IPS DF 6.9 (cell line): ENCODE measurements around the gene ORC2.
A peak's percentile ranks its signal among the peaks of the same experiment; 100 is the strongest.
"Not testable (repeated sequence)": the region's sequence is repeated elsewhere in the genome, so short reads cannot be mapped to it uniquely, and the experiment has no call there.

Experiments
- DNase-seq: peaks from one replicate; pipeline ENCODE4 v3.0.0-alpha.2; 2013; ENCODE audit warnings: low read depth, low spot score
- H3K27ac ChIP-seq: one replicate; pipeline ENCODE4 v1.5.1; 2013; ENCODE audit warnings: low read length, control low read depth
- H3K27me3 ChIP-seq: 2 replicates; pipeline ENCODE4 v1.6.1; 2013; ENCODE audit warnings: mild to moderate bottlenecking, low read length; ENCODE audit not compliant: control insufficient read depth, insufficient read depth
- H3K36me3 ChIP-seq: 2 replicates; pipeline ENCODE4 v1.6.1; 2013; ENCODE audit warnings: low read length; ENCODE audit not compliant: control insufficient read depth, insufficient read depth
- H3K4me1 ChIP-seq: 2 replicates; pipeline ENCODE4 v1.6.1; 2013; ENCODE audit warnings: low read length; ENCODE audit not compliant: control insufficient read depth, insufficient read depth
- H3K4me3 ChIP-seq: 2 replicates; pipeline ENCODE4 v1.5.1; 2013; ENCODE audit warnings: mild to moderate bottlenecking, low read length
- H3K9me3 ChIP-seq: 2 replicates; pipeline ENCODE4 v1.6.1; 2013; ENCODE audit warnings: low read length, inconsistent platforms; ENCODE audit not compliant: control insufficient read depth, insufficient read depth
- WGBS: extraction: QIAGEN DNeasy Blood & Tissue Kit; methylation state at CpG from one replicate; pipeline ENCODE4 v1.1.7; 2013; ENCODE audit warnings: mixed read lengths, missing lambda C conversion rate; ENCODE audit not compliant: insufficient read length, insufficient coverage; 5-methylcytosine and 5-hydroxymethylcytosine counted together

The ORC2 gene

GRCh38 chr2:200963124-200963917 lies at the start of gene ORC2:
TSS of gene ORC2 (minus strand) at chr2:200963660. CDS start at chr2:200958123, 5,537 bp downstream.
- no peaks in the 10 kb centered on the region for H3K4me1 ChIP-seq
- H3K27ac ChIP-seq = no peak within 1 kb of the TSS
- no peaks in the 10 kb centered on the region; the same call in 1 of the 2 replicates for H3K36me3 ChIP-seq
- H3K4me3 ChIP-seq = peak within 1 kb of the TSS; percentile 80
- H3K27me3 ChIP-seq = no peaks in the 10 kb centered on the region
- H3K9me3 ChIP-seq = no peaks in the 10 kb centered on the region
- no CpG with 5 or more reads among the region's 61 CpGs for whole genome bisulfite sequencing
- DNase-seq = peak; percentile 89

- WGBS = no CpG with 5 or more reads among the region's 2 CpGs
- no peaks in the 10 kb centered on the region for H3K27me3 ChIP-seq
- H3K4me3 ChIP-seq = no peak overlapping the region
- H3K9me3 ChIP-seq = no peaks in the 10 kb centered on the region
- H3K36me3 ChIP-seq = no peaks in the 10 kb centered on the region
- no peaks in the 10 kb centered on the region for H3K4me1 ChIP-seq
- DNase-seq = no peak
- H3K27ac ChIP-seq = no peak overlapping the region
Observed at GRCh38 chr2:201008296-201008829, 44.9 kb upstream of the ORC2 start.

GRCh38 chr2:201007584-201007998 lies 44.1 kb upstream of the ORC2 start:
- H3K27ac ChIP-seq = no peak overlapping the region
- no peaks in the 10 kb centered on the region for H3K9me3 ChIP-seq
- DNase-seq = no peak
- no CpG with 5 or more reads among the region's 3 CpGs for WGBS
- H3K4me3 ChIP-seq = no peak overlapping the region
- no peaks in the 10 kb centered on the region for H3K4me1 ChIP-seq
- no peaks in the 10 kb centered on the region for H3K27me3 ChIP-seq
- H3K36me3 ChIP-seq = no peaks in the 10 kb centered on the region

GRCh38 chr2:201006704-201007103 lies 43.2 kb upstream of the ORC2 start:
- Histone ChIP-seq H3K27ac (no peak overlapping the region), H3K9me3 (no peaks in the 10 kb centered on the region), H3K4me1 (no peaks in the 10 kb centered on the region), H3K4me3 (no peak overlapping the region), H3K27me3 (no peaks in the 10 kb centered on the region), H3K36me3 (no peaks in the 10 kb centered on the region)
- DNase-seq = no peak

GRCh38 chr2:201004370-201004769 lies 40.9 kb upstream of the ORC2 start:
- no peak for DNase-seq
- H3K27me3 ChIP-seq = no peaks in the 10 kb centered on the region
- WGBS = no CpG with 5 or more reads among the region's 3 CpGs
- H3K4me1 ChIP-seq = no peaks in the 10 kb centered on the region
- no peak overlapping the region for H3K4me3 ChIP-seq
- H3K9me3 ChIP-seq = no peaks in the 10 kb centered on the region
- H3K36me3 ChIP-seq = no peaks in the 10 kb centered on the region
- H3K27ac ChIP-seq = no peak overlapping the region

- DNase-seq = no peak
- no peaks in the 10 kb centered on the region for H3K27me3 ChIP-seq
- WGBS = 100% methylated on average over 1 of the region's 3 CpGs
- H3K27ac ChIP-seq = no peak overlapping the region
- H3K4me3 ChIP-seq = no peak overlapping the region
- no peaks in the 10 kb centered on the region for H3K4me1 ChIP-seq
- no peaks in the 10 kb centered on the region for H3K9me3 ChIP-seq
- no peaks in the 10 kb centered on the region for H3K36me3 ChIP-seq
Observed at GRCh38 chr2:200993097-200993496, 29.6 kb upstream of the ORC2 start.

GRCh38 chr2:200987137-200987536 lies 23.7 kb upstream of the ORC2 start:
- H3K4me1 ChIP-seq = no peaks in the 10 kb centered on the region
- H3K9me3 ChIP-seq = no peaks in the 10 kb centered on the region
- DNase-seq = no peak
- H3K36me3 ChIP-seq = no peaks in the 10 kb centered on the region
- no peaks in the 10 kb centered on the region for H3K27me3 ChIP-seq
- no peak overlapping the region for H3K27ac ChIP-seq
- H3K4me3 ChIP-seq = no peak overlapping the region
- WGBS = no CpG with 5 or more reads among the region's 8 CpGs

GRCh38 chr2:200985799-200986198 lies 22.3 kb upstream of the ORC2 start:
- DNase-seq = no peak
- Histone ChIP-seq H3K27me3 (no peaks in the 10 kb centered on the region), H3K4me1 (no peaks in the 10 kb centered on the region), H3K9me3 (no peaks in the 10 kb centered on the region), H3K27ac (no peak overlapping the region), H3K4me3 (no peak overlapping the region), H3K36me3 (0 out of 2 replicates have a peak, but pooled peaks cover 2% of the 10 kb centered on the region)
- no CpG with 5 or more reads among the region's 2 CpGs for WGBS

- H3K9me3 ChIP-seq = no peaks in the 10 kb centered on the region
- DNase-seq = no peak
- no peaks in the 10 kb centered on the region for H3K27me3 ChIP-seq
- H3K27ac ChIP-seq = no peak overlapping the region
- H3K36me3 ChIP-seq = 0 out of 2 replicates have a peak, but pooled peaks cover 2% of the 10 kb centered on the region
- no peaks in the 10 kb centered on the region for H3K4me1 ChIP-seq
- H3K4me3 ChIP-seq = no peak overlapping the region
Observed at GRCh38 chr2:200976710-200977109, 13.2 kb upstream of the ORC2 start.

- no peak overlapping the region for H3K27ac ChIP-seq
- no peaks in the 10 kb centered on the region for H3K27me3 ChIP-seq
Observed at GRCh38 chr2:200975672-200976071, 12.2 kb upstream of the ORC2 start.

GRCh38 chr2:200970057-200970456 lies 6.6 kb upstream of the ORC2 start:
- H3K9me3 ChIP-seq, H3K4me1 ChIP-seq, DNase-seq, H3K27me3 ChIP-seq, H3K36me3 ChIP-seq, H3K4me3 ChIP-seq, H3K27ac ChIP-seq: not testable (repeated sequence)
- no CpG with 5 or more reads among the region's 3 CpGs for WGBS

More at GRCh38 chr2:200975672-200976071, 12.2 kb upstream of the ORC2 start:
- H3K36me3 ChIP-seq = no peaks in the 10 kb centered on the region
- no peak overlapping the region for H3K4me3 ChIP-seq
- no peak for DNase-seq
- no peaks in the 10 kb centered on the region for H3K4me1 ChIP-seq
- no peaks in the 10 kb centered on the region for H3K9me3 ChIP-seq
